OCI-LY3 (cell line): Measurements from ENCODE around the gene CTNND2.

Source experiments
- H2AFZ ChIP-seq: fragments of 200-600, 300-600 bp; shearing (Covaris generic); 2 replicates; pipeline ENCODE4 v1.6.0; 2014; ENCODE audit warnings: antibody characterized with exemption, low read depth, low read length
- H3K27ac ChIP-seq: fragments of 200-600, 300-600 bp; sonication (generic); 2 replicates; pipeline ENCODE4 v1.5.1; 2014; ENCODE audit warnings: mild to moderate bottlenecking, low read length, moderate library complexity, mixed read lengths
- H3K27me3 ChIP-seq: fragments of 200-600, 300-600 bp; sonication (generic); 2 replicates; pipeline ENCODE4 v1.6.1; 2014; ENCODE audit warnings: low read depth, low read length, mixed read lengths
- H3K36me3 ChIP-seq: fragments of 200-600, 300-600 bp; sonication (generic); replicated peaks from 2 replicates; pipeline ENCODE3; 2014; ENCODE audit warnings: low read depth, low read length, mixed read lengths
- H3K4me1 ChIP-seq: fragments of 300-600, 200-600 bp; sonication (generic); 2 replicates; pipeline ENCODE4 v1.6.1; 2014; ENCODE audit warnings: low read length, mixed read lengths
- H3K4me2 ChIP-seq: fragments of 200-600, 300-600 bp; sonication (generic); 2 replicates; pipeline ENCODE4 v1.6.1; 2014; ENCODE audit warnings: low read length, mixed read lengths
- H3K4me3 ChIP-seq: fragments of 300-600, 200-600 bp; sonication (generic); 2 replicates; pipeline ENCODE4 v1.5.1; 2014; ENCODE audit warnings: antibody characterized with exemption, mild to moderate bottlenecking, low read length, moderate library complexity
- H3K79me2 ChIP-seq: fragments of 300-600, 200-600 bp; shearing (Covaris generic); 2 replicates; pipeline ENCODE4 v1.6.1; 2014; ENCODE audit warnings: mild to moderate bottlenecking, low read length, mixed read lengths
- H3K9ac ChIP-seq: fragments of 300-600, 200-600 bp; shearing (Covaris generic); 2 replicates; pipeline ENCODE4 v1.6.0; 2014; ENCODE audit warnings: mild to moderate bottlenecking, low read length, moderate library complexity
- H3K9me3 ChIP-seq: fragments of 200-600, 300-600 bp; shearing (Covaris generic); 2 replicates; pipeline ENCODE4 v1.6.1; 2014; ENCODE audit warnings: low read length, mixed read lengths; ENCODE audit not compliant: insufficient read depth
- H4K20me1 ChIP-seq: fragments of 200-600, 300-600 bp; sonication (generic); 2 replicates; pipeline ENCODE4 v1.6.1; 2016; ENCODE audit warnings: low read length, mixed read lengths; ENCODE audit not compliant: insufficient read depth
- EZH2phosphoT487 ChIP-seq: fragments of 200-600 bp; shearing (Covaris generic); IDR thresholded peaks from 2 replicates; pipeline ENCODE4 v1.6.1; 2018; ENCODE audit warnings: antibody characterized with exemption, mixed run types, low read depth
- TF ChIP-seq, protein P1 (sequence below): fragments of 200-600, 300-600 bp; sonication (generic); IDR thresholded peaks from 2 replicates; pipeline ENCODE4 v1.5.1; 2014; ENCODE audit warnings: antibody characterized with exemption, low read length, low read depth

Gene CTNND2

DNA sequence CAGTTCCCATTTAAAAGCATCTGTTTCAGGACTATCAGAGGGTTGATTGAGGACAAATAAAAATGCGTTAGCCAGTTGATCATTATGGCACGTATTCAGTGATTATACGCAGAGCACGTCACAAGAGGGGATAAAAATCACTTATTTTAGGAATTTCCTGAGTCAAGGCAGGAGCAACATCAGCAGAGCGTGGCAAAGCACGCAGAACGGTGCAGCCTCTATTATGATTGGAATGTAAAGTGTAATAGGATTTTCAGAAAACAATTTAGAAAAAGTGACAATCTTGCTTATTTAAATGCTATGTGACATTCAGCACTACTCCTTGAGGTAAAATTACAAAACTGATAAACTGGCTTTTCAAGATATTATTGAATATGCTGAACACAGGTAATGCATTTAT is 729.7 kb downstream of the CTNND2 start:
- no peaks in the 10 kb centered on the region for H3K79me2 ChIP-seq
- H3K4me1 ChIP-seq, result no peaks in the 10 kb centered on the region
- H3K4me2 ChIP-seq, result no peak overlapping the region
- H3K4me3 ChIP-seq, result no peak overlapping the region
- no peak overlapping the region for H3K27ac ChIP-seq
- TF ChIP-seq, protein P1, sequence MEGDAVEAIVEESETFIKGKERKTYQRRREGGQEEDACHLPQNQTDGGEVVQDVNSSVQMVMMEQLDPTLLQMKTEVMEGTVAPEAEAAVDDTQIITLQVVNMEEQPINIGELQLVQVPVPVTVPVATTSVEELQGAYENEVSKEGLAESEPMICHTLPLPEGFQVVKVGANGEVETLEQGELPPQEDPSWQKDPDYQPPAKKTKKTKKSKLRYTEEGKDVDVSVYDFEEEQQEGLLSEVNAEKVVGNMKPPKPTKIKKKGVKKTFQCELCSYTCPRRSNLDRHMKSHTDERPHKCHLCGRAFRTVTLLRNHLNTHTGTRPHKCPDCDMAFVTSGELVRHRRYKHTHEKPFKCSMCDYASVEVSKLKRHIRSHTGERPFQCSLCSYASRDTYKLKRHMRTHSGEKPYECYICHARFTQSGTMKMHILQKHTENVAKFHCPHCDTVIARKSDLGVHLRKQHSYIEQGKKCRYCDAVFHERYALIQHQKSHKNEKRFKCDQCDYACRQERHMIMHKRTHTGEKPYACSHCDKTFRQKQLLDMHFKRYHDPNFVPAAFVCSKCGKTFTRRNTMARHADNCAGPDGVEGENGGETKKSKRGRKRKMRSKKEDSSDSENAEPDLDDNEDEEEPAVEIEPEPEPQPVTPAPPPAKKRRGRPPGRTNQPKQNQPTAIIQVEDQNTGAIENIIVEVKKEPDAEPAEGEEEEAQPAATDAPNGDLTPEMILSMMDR, result no peak
- TF ChIP-seq EZH2phosphoT487, result no peak
- H3K27me3 ChIP-seq, result no peaks in the 10 kb centered on the region
- H4K20me1 ChIP-seq, result no peaks in the 10 kb centered on the region
- no peaks in the 10 kb centered on the region for H3K36me3 ChIP-seq
- no peak overlapping the region for H3K9ac ChIP-seq
- no peak overlapping the region for H2AFZ ChIP-seq
- no peaks in the 10 kb centered on the region for H3K9me3 ChIP-seq

DNA sequence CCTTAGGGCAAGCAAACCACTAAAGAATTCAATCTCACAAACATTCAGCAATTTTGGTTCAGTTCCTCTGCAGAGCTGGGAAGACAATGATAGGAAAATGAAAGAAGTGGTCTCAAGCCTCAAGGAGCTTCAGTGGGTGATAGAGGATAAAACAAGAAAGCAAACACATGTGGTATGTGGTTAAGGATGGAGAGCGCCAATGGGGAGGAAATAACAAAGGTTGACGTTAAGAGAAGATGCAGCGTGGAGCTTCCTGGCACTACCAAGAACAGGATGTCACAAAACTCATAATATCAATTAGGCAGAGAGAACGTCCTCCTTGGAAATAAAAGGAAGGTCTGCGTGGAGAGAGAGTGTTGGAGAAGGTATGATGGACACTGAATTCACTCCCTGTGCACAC is 731.8 kb downstream of the CTNND2 start:
- H3K79me2 ChIP-seq, result no peaks in the 10 kb centered on the region
- no peaks in the 10 kb centered on the region for H3K36me3 ChIP-seq
- no peak overlapping the region for H3K9ac ChIP-seq
- no peak overlapping the region for H3K4me2 ChIP-seq
- no peak overlapping the region for H3K4me3 ChIP-seq
- no peaks in the 10 kb centered on the region for H3K4me1 ChIP-seq
- H3K27me3 ChIP-seq, result no peaks in the 10 kb centered on the region
- H4K20me1 ChIP-seq, result no peaks in the 10 kb centered on the region
- H3K9me3 ChIP-seq, result no peaks in the 10 kb centered on the region
- no peak overlapping the region for H3K27ac ChIP-seq
- TF ChIP-seq, protein P1, result no peak
- TF ChIP-seq EZH2phosphoT487, result no peak
- H2AFZ ChIP-seq, result no peak overlapping the region

DNA sequence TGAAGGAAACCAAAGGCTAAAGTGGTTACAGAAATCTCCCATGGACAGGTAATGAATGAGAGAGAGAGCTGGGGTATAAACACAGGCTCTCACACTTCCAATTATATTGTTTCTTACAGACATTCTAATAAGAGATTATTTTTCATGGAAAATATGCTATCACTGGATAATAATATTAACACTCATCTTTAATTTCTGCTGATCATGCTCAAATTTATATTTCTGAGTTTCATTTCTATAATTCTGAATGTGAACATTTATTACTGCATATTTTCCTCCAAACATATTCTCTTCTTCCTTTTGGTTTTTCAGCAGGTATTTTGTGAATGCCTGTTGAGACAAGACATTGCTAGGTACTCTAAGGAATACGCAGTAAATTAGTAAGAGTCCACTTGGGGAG is 733.0 kb downstream of the CTNND2 start:
- Histone ChIP-seq H3K79me2 (no peaks in the 10 kb centered on the region), H2AFZ (no peak overlapping the region), H3K27ac (no peak overlapping the region), H3K36me3 (no peaks in the 10 kb centered on the region), H3K27me3 (no peaks in the 10 kb centered on the region), H3K4me3 (no peak overlapping the region), H3K4me2 (no peak overlapping the region), H3K4me1 (no peaks in the 10 kb centered on the region), H3K9ac (no peak overlapping the region), H3K9me3 (no peaks in the 10 kb centered on the region), H4K20me1 (no peaks in the 10 kb centered on the region)
- TF ChIP-seq, protein P1, result no peak
- no peak for TF ChIP-seq EZH2phosphoT487

DNA sequence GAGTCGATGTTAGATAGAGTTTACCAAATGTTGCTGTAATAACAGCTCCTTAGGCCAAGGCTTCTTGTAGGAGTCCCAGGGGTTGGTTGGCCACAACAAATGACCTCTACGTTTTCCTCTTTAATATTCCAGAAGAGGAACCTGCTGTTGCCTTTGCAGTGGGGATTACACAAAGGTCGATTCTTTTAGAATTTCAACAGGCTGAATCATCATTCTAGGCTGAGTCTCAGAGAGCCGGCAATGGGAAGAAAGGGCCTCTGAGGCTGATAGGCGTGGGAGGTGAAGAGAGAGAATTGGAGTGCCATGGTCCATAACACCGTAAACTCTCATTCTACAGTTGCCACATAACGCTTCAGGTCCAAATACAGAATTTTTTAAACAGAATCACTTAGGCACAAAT is 737.3 kb downstream of the CTNND2 start:
- no peaks in the 10 kb centered on the region for H3K9me3 ChIP-seq

More for the DNA sequence above, 737.3 kb downstream of the CTNND2 start:
- H3K4me1 ChIP-seq, result no peaks in the 10 kb centered on the region
- H3K36me3 ChIP-seq, result no peaks in the 10 kb centered on the region
- TF ChIP-seq, protein P1, result no peak
- no peak for TF ChIP-seq EZH2phosphoT487
- H3K27me3 ChIP-seq, result no peaks in the 10 kb centered on the region
- H3K27ac ChIP-seq, result no peak overlapping the region
- H2AFZ ChIP-seq, result no peak overlapping the region
- H3K4me3 ChIP-seq, result no peak overlapping the region
- no peaks in the 10 kb centered on the region for H3K79me2 ChIP-seq
- no peak overlapping the region for H3K9ac ChIP-seq
- no peaks in the 10 kb centered on the region for H4K20me1 ChIP-seq
- H3K4me2 ChIP-seq, result no peak overlapping the region
